ENCODE results near the gene LLCFC1. TPM values are rescaled to one million over a fixed set of nuclear protein-coding genes. Genes with fewer than 3 reads are reported as not detected.

The LLCFC1 gene
- total and polyA plus RNA-seq, 2 of the 13 experiments (the other 11 are each of a cell fraction or from before 2014, with no cell fraction given), result not detected

DNA sequence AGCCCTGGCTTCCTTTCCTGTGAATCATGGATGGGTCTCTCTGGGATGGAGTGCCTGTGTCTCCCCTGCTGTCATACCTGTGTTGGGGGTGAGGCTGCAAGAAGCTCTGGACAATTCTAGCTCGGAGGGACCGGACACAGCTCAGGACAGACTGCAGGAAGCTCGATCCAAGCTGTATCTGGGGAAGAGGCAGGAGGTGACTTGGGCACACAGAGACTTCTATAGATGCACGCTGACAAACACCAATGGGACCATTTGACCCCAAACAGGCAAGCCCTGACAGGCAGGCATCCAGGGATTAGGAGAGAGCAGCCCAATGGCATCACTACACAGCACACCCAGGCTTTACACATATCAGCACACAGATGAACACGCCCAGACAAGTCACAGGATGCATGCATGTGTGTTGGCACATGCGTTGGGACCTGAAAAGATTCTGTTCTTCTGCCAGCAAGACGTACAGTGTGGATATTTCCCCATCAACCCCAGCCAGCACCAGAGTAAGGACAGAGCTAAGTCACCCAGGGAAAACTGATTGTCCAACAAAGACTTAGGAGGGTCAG lies 4.5 kb downstream of the LLCFC1 start:
- Histone ChIP-seq H4K20me1 (ENCODE audit: insufficient read depth, low read length) (no peaks in the 10 kb centered on the region), H3K9ac (ENCODE audit: insufficient read depth, low read depth, low read length) (no peak overlapping the region), H3K27ac (ENCODE audit: extremely low read length, insufficient read depth, low read length) (no peak overlapping the region), H3K4me1 (ENCODE audit: insufficient read depth, low read length) (no peaks in the 10 kb centered on the region), H3K36me3 (replicated peaks in 1 of 2; ENCODE audit: control insufficient read depth in 1 of 2, insufficient read depth in 2 of 2, low read length in 2 of 2) (no peaks in the 10 kb centered on the region), H3K27me3 (ENCODE audit: control insufficient read depth in 1 of 2, insufficient read depth in 2 of 2, low read length in 2 of 2) (peaks cover 0 to 20% of the 10 kb centered on the region in 2 experiments; a peak in 1 of 5 replicates), H3K4me2 (ENCODE audit: low read depth, low read length) (no peak overlapping the region), H3K9me3 (ENCODE audit: low read length) (no peaks in the 10 kb centered on the region), H2AFZ (ENCODE audit: low read length) (no peak overlapping the region), H3K79me2 (ENCODE audit: insufficient read depth, low read length) (no peaks in the 10 kb centered on the region), H3K4me3 (replicated peaks in 1 of 3; ENCODE audit: insufficient read depth in 1 of 3, low read depth in 2 of 3, low read length in 3 of 3) (no peak overlapping the region)
- 0% methylated on average over 4 of the region's 7 CpGs for WGBS (ENCODE audit: low lambda C conversion rate)
- POLR2A ChIA-PET, result no interaction called here
- TF ChIP-seq TCF7 (IDR thresholded peaks at IDR 0.05; ENCODE audit: low read depth) (no peak), ZNF451 (CRISPR knock-in tag; IDR thresholded peaks at IDR 0.05) (no peak), ZMYM3 (CRISPR knock-in tag; IDR thresholded peaks at IDR 0.05) (no peak), TGIF2 (CRISPR knock-in tag; IDR thresholded peaks at IDR 0.05) (no peak), KLF13 (CRISPR knock-in tag; IDR thresholded peaks at IDR 0.05) (no peak), SIN3A (IDR thresholded peaks at IDR 0.05; ENCODE audit: borderline replicate concordance, low read depth, low read length) (no peak), ZSCAN30 (CRISPR knock-in tag; IDR thresholded peaks at IDR 0.05) (no peak), HMGA1 (CRISPR knock-in tag; conservative IDR thresholded peaks at IDR 0.05) (no peak), MIER3 (CRISPR knock-in tag; IDR thresholded peaks at IDR 0.05; ENCODE audit: borderline replicate concordance) (no peak), HNF4A (CRISPR knock-in tag; IDR thresholded peaks at IDR 0.05) (no peak)
- TF ChIP-seq, protein P1, sequence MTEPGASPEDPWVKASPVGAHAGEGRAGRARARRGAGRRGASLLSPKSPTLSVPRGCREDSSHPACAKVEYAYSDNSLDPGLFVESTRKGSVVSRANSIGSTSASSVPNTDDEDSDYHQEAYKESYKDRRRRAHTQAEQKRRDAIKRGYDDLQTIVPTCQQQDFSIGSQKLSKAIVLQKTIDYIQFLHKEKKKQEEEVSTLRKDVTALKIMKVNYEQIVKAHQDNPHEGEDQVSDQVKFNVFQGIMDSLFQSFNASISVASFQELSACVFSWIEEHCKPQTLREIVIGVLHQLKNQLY (CRISPR knock-in tag; IDR thresholded peaks at IDR 0.05), result no peak
- intact Hi-C loops (cut with micrococcal nuclease; ENCODE audit: unreplicated experiment), result no loop called here
- CTCF ChIA-PET (ENCODE audit: low intra/inter-chr PET ratio, low total read pairs), result no interaction called here
- DNase-seq (ENCODE audit: low spot score) (no peak), FAIRE-seq (no peak), ATAC-seq (no peak)
- in situ Hi-C loops (cut with HindIII; ENCODE audit: extremely low pct_ligation_motif_present, low pct_unique_long_range_greater_than_20kb), result no loop called here
- no TSS peak for BruUV-seq (replicated peaks)

Data from HepG2 (cell line).